Measurements from ENCODE around the gene NFYB.
A peak's percentile ranks its signal among the peaks of the same experiment; 100 is the strongest.
"Not testable (repeated sequence)": the region's sequence is repeated elsewhere in the genome, so short reads cannot be mapped to it uniquely, and the experiment has no call there.

Gene NFYB

GRCh38 chr12:104114834-104115586 is 23.0 kb downstream of the NFYB start:
- not testable (repeated sequence) for DNase-seq (ENCODE audit: low read depth in 2 of 2)

- no peak for DNase-seq (ENCODE audit: low read depth in 2 of 2)
These were observed 28.4 kb downstream of the NFYB start for GRCh38 chr12:104109446-104110271.

- peak; percentile 65 to 74 for DNase-seq (ENCODE audit: low read depth in 2 of 2)
These were observed 29.1 kb downstream of the NFYB start for GRCh38 chr12:104108755-104109445.

- no peak for DNase-seq (ENCODE audit: low read depth in 2 of 2)
These were observed 31.0 kb downstream of the NFYB start for GRCh38 chr12:104106965-104107364.

- no peak for DNase-seq (ENCODE audit: low read depth in 2 of 2)
These were observed 32.5 kb downstream of the NFYB start for GRCh38 chr12:104105461-104105860.

GRCh38 chr12:104097954-104098353 is 40.1 kb downstream of the NFYB start:
- DNase-seq (ENCODE audit: low read depth in 2 of 2): no peak

GRCh38 chr12:104095289-104095688 is 42.7 kb downstream of the NFYB start:
- DNase-seq (ENCODE audit: low read depth in 2 of 2): no peak

GRCh38 chr12:104094284-104094683 is 43.7 kb downstream of the NFYB start:
- no peak for DNase-seq (ENCODE audit: low read depth in 2 of 2)

- no peak for DNase-seq (ENCODE audit: low read depth in 2 of 2)
These were observed 46.9 kb downstream of the NFYB start for GRCh38 chr12:104091136-104091535.

- DNase-seq (ENCODE audit: low read depth in 2 of 2): no peak
These were observed 47.3 kb downstream of the NFYB start for GRCh38 chr12:104090685-104091084.

GRCh38 chr12:104083769-104084475 is 54.1 kb downstream of the NFYB start:
- no peak for DNase-seq (ENCODE audit: low read depth in 2 of 2)

- DNase-seq (ENCODE audit: low read depth in 2 of 2): no peak
These were observed 57.2 kb downstream of the NFYB start for GRCh38 chr12:104080764-104081163.

GRCh38 chr12:104079024-104079423 is 59.0 kb downstream of the NFYB start:
- DNase-seq (ENCODE audit: low read depth in 2 of 2): no peak

GRCh38 chr12:104073699-104074098 is 64.3 kb downstream of the NFYB start:
- DNase-seq (ENCODE audit: low read depth in 2 of 2): no peak

- DNase-seq (ENCODE audit: low read depth in 2 of 2): no peak
These were observed 65.9 kb downstream of the NFYB start for GRCh38 chr12:104072099-104072498.
